Measurements from ENCODE around the gene RIPK1.
"Not testable (repeated sequence)": the region's sequence is repeated elsewhere in the genome, so short reads cannot be mapped to it uniquely, and the experiment has no call there.

The RIPK1 gene

DNA sequence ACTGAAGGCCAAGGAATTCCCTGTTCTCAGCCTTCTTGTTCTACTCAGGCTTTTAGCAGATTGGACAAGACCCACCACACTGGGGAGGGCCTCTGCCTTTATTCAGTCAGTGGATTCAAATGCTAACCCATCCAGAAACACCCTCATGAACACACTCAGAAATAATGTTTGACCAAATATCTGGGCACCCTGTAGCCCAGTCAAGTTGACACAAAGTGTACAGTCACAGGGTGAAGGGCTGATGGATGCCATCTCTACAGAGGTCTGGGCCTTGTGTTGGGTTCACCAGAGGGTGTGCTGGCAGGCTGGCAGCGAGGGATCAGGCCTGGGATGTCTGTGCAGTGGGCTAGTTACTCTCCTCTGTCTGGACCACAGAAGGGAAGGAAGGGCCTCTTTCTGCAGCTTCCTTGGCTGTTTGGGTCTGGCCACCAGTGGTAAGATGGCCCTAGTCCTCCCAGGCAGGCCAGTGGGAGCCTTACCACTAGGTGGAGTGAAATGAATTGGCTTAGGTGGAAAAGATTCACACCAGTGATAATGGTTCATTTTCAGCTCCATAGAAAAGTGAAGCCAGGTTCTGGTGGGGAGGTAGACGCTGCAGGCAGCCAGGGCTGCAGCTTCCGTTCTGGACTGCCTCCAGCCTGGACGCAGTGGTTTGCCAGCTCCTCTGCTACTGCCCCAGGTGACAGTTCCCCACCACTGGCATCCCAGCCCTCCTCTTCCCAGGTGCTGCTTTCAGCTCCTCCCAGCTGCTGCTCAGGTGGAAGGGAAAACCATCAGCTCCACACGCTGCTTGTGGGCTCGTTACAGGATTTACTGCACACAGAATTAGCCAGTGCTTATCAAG is 79.8 kb downstream of the RIPK1 start:
- no peaks in the 10 kb centered on the region for H3K9me3 ChIP-seq
- H3K27me3 ChIP-seq, result peaks cover 50% of the 10 kb centered on the region
- H3K4me3 ChIP-seq (ENCODE audit: low read depth in 1 of 2, low read length in 1 of 2), result no peak overlapping the region
- no peak overlapping the region for H3K27ac ChIP-seq
- H3K36me3 ChIP-seq, result no peaks in the 10 kb centered on the region
- H3K4me1 ChIP-seq (ENCODE audit: control insufficient read depth in 1 of 2, insufficient read depth in 1 of 2, low read depth in 1 of 2, low read length in 1 of 2), result no peaks in the 10 kb centered on the region
- TF ChIP-seq, protein P1, sequence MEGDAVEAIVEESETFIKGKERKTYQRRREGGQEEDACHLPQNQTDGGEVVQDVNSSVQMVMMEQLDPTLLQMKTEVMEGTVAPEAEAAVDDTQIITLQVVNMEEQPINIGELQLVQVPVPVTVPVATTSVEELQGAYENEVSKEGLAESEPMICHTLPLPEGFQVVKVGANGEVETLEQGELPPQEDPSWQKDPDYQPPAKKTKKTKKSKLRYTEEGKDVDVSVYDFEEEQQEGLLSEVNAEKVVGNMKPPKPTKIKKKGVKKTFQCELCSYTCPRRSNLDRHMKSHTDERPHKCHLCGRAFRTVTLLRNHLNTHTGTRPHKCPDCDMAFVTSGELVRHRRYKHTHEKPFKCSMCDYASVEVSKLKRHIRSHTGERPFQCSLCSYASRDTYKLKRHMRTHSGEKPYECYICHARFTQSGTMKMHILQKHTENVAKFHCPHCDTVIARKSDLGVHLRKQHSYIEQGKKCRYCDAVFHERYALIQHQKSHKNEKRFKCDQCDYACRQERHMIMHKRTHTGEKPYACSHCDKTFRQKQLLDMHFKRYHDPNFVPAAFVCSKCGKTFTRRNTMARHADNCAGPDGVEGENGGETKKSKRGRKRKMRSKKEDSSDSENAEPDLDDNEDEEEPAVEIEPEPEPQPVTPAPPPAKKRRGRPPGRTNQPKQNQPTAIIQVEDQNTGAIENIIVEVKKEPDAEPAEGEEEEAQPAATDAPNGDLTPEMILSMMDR (IDR thresholded peaks at IDR 0.05), result no peak

DNA sequence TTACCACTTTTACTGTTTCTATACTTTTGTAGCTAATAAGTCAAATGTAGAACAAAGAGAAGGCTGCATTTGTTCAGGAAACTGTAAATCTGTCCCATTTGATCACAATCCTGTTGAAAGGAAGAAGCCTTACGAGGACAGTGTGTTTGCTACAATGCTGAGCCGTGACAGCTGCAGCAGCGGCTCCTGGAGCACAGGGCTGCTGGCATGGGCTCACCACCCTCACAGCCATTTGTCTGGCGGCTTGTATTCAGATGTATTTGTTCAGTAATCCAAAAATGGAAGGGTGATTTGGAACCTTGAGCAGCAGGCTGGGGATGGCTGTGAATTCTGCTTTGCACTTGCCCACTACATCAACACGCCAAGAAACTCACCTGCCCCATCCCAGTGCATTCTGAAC is 83.4 kb downstream of the RIPK1 start:
- Histone ChIP-seq H3K27me3 (peaks cover 76% of the 10 kb centered on the region), H3K9me3 (no peaks in the 10 kb centered on the region), H3K27ac (no peak overlapping the region), H3K4me1 (ENCODE audit: control insufficient read depth in 1 of 2, insufficient read depth in 1 of 2, low read depth in 1 of 2, low read length in 1 of 2) (peaks cover under 1 to 2% of the 10 kb centered on the region in 2 experiments), H3K4me3 (ENCODE audit: low read depth in 1 of 2, low read length in 1 of 2) (no peak overlapping the region), H3K36me3 (no peaks in the 10 kb centered on the region)
- TF ChIP-seq, protein P1 (IDR thresholded peaks at IDR 0.05), result no peak

DNA sequence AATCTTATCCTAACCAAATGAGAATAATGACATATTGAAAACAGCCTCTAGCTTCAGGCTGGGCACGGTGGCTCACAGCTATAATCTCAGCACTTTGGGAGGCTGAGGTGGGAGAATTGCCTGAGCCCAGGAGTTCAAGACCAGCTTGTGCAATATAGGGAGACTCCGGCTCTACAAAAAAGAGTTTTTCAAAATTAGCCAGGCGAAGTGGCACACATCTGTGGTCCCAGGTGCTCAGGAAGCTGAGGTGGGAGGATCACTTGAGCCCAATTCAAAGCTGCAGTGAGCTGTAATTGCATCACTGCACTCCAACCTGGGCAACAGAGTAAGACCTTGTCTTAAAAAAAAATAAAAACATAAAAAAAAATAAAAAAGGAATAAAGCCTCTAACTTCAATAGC is 84.4 kb downstream of the RIPK1 start:
- Histone ChIP-seq H3K4me3 (ENCODE audit: low read depth in 1 of 2, low read length in 1 of 2) (no peak overlapping the region), H3K36me3 (no peaks in the 10 kb centered on the region), H3K4me1 (ENCODE audit: control insufficient read depth in 1 of 2, insufficient read depth in 1 of 2, low read depth in 1 of 2, low read length in 1 of 2) (peaks cover 8 to 11% of the 10 kb centered on the region in 2 experiments), H3K9me3 (no peaks in the 10 kb centered on the region), H3K27ac (no peak overlapping the region), H3K27me3 (peaks cover 86% of the 10 kb centered on the region)
- TF ChIP-seq, protein P1 (IDR thresholded peaks at IDR 0.05), result no peak

DNA sequence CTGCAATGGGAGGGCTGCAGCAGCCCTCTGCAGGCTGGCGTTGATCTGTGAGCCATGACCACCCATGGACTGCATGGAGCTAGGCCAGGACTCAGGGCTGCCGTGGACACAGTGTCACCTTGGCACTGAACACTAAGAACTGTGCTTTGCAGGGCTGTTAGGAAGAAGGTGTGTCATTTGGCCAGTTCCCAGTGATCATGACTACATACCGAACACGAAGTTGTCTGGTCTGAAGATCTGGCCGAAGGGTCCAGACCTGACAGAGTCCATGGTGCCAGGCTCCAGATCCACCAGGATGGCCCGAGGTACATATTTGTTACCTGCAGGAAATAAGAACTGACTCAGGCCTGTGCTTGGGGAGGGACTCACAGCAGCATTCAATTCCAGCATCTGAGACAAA is 87.1 kb downstream of the RIPK1 start:
- H3K36me3 ChIP-seq; H3K9me3 ChIP-seq; H3K4me3 ChIP-seq (ENCODE audit: low read depth in 1 of 2, low read length in 1 of 2); H3K27ac ChIP-seq: not testable (repeated sequence)
- Histone ChIP-seq H3K27me3 (peaks cover 90% of the 10 kb centered on the region), H3K4me1 (ENCODE audit: control insufficient read depth in 1 of 2, insufficient read depth in 1 of 2, low read depth in 1 of 2, low read length in 1 of 2) (peaks cover 8 to 15% of the 10 kb centered on the region in 2 experiments)

DNA sequence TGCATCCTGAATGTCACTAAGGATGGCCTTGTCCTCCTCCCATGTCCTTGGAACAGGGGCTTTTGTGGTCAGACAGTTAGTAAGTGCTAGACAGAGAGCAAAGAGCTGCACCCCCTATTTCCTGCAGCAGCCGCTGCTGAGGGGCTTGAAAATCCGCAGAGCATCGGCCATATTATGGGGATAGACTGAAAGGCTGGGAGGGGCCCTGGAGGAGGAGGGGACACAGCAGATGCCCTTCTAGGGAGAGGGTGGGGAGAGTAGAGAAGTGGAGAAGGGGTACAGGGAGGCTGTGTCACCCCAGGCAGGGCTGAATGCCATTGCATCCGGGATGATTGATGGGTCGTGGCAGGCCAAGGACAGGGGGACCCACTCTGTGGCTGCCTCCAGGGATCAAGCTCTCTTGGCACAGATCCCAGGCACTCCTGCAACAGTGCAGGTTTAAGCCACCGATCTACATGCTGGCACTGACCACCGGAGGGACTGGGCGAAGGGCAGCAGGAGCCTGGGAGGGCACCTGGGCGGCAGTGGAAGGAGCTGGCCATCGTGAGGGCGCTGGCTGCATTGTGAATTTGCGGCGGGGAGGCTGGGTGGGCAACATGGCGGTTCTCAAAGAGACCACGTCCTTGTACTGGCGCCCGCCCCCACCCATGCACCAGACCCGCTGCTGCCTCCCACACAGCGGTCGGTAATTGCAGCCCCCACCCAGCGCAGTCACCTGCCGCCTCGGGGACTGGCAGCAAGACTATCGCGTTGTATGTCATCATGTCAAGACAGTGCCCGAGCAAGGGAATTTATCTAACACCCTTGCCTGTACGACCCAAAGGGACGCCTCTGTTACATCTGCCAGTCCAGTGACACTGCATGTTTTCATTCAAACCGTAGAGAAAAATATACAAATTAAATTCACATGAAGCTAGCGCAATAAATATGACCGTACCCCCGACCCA is 88.2 kb downstream of the RIPK1 start:
- H3K27me3 ChIP-seq, result peaks cover 90% of the 10 kb centered on the region
- H3K27ac ChIP-seq, H3K9me3 ChIP-seq: not testable (repeated sequence)

DNA sequence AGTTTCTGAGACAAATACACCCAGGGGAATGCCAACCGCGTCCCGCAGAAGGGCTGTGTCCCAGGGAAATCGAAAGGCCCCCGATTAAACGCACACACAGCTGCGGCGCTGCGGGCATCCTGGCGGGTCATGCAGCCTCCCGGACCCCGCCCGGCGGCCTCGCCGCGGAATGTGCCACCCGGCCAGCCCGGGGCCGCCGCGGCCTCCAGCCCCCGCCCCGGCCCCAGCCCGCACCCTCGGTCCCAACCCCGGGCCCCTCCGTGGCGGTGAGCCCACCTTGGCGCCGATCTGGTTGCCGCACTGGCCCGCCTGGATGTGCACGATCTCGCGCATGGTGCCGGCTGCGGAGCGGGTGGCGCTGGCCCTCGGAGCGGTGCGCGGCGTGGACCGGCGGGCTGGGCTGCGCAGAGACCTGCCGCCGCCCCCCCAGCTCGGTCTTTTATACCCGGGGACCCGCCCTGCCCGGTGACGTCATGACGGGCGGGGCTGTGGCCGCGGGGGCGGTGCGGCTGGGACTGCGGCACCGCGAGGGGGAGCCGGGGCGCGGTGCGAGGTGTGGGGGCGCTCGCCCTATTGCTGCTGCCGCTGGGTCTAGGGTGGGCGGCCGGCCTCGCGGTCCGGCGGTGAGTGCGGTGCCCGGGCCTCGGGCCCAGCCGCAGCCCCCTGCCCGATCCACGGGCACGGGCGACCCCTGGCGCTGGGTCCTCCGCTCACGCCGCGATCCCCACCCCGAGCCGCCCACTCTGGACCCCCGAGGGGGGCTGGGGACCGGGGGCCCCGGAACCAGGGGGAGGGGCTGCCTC is 89.0 kb downstream of the RIPK1 start, which contains the start of gene TUBB2A:
TSS of gene TUBB2A (minus strand) at position 414 of the 803 bp plus-strand sequence. CDS start at position 333, 81 bp downstream.
- no peaks in the 10 kb centered on the region for H3K36me3 ChIP-seq
- H3K4me3 ChIP-seq (ENCODE audit: low read depth in 1 of 2, low read length in 1 of 2), result peak within 1 kb of the TSS; percentile 56 to 74
- H3K27ac ChIP-seq, result no peak within 1 kb of the TSS
- peaks cover 90% of the 10 kb centered on the region for H3K27me3 ChIP-seq
- H3K4me1 ChIP-seq (ENCODE audit: control insufficient read depth in 1 of 2, insufficient read depth in 1 of 2, low read depth in 1 of 2, low read length in 1 of 2), result peaks cover 8 to 19% of the 10 kb centered on the region in 2 experiments
- H3K9me3 ChIP-seq, result no peaks in the 10 kb centered on the region
- TF ChIP-seq, protein P1 (IDR thresholded peaks at IDR 0.05), result no peak

More for the DNA sequence above, 88.2 kb downstream of the RIPK1 start:
- H3K36me3 ChIP-seq, result not testable (repeated sequence)
- peaks cover 8 to 15% of the 10 kb centered on the region in 2 experiments for H3K4me1 ChIP-seq (ENCODE audit: control insufficient read depth in 1 of 2, insufficient read depth in 1 of 2, low read depth in 1 of 2, low read length in 1 of 2)
- H3K4me3 ChIP-seq (ENCODE audit: low read depth in 1 of 2, low read length in 1 of 2), result peak overlapping the region; percentile 56 to 74
